Left lung (tissue), 10 donors: Measurements from ENCODE around the gene GLCE. TPM values are rescaled to one million over a fixed set of nuclear protein-coding genes. Genes with fewer than 3 reads are reported as not detected.

Experiments
- ATAC-seq: fragments of 200-7000 bp; cut with Tn5 transposase; one replicate; pipeline ENCODE4 v1.9.1; 2020; ENCODE audit warnings: moderate library complexity
- DNase-seq, 4 donors: peaks; one replicate each; pipeline ENCODE4 v3.0.0-alpha.2; 2013 to 2020
- H3K27ac ChIP-seq, 2 donors: fragments of 200-600 bp; sonication (generic) in 1 of 2; one replicate each; pipeline versions ENCODE4 v1.5.0 to v1.8.0; 2020 to 2021
- H3K27me3 ChIP-seq, 2 donors: fragments of 200-600 bp; sonication (generic) in 1 of 2; one replicate each; pipeline versions ENCODE4 v1.5.0 to v1.8.0; 2020 to 2021
- H3K36me3 ChIP-seq, 2 donors: fragments of 200-600 bp; sonication (generic) in 1 of 2; one replicate each; pipeline versions ENCODE4 v1.5.0 to v1.8.0; 2020 to 2021
- H3K4me1 ChIP-seq, 2 donors: fragments of 200-600 bp; one replicate each; pipeline ENCODE4 v1.8.0; 2021
- H3K4me3 ChIP-seq, 2 donors: fragments of 200-600 bp; sonication (generic) in 1 of 2; one replicate each; pipeline versions ENCODE4 v1.5.0 to v1.8.0; 2020 to 2021; ENCODE audit warnings: mild to moderate bottlenecking in 1 of 2
- H3K9me3 ChIP-seq, 2 donors: fragments of 200-600 bp; sonication (generic) in 1 of 2; one replicate each; pipeline versions ENCODE4 v1.5.0 to v1.8.0; 2020 to 2021
- intact Hi-C, 2 donors: fragments of 100-400 bp; cut with DNase I; formaldehyde crosslinking; loops; one replicate each; pipeline versions ENCODE4 v1.11.2 to v1.14.2; 2022
- polyA plus RNA-seq, 6 donors: library from polyadenylated mRNA; unstranded; fragments of 120-200 nt; gene quantifications; one replicate each; pipeline ENCODE4 v1.2.1, GENCODE V29; 2013; ENCODE audit not compliant: insufficient read length in 6 of 6
- total RNA-seq, 2 donors: library from RNA; stranded (reverse); fragmentation: NEBNext Ultra II Directional; extraction: Animal tissue kit (Norgen Biotek cat#: 25700); gene quantifications; one replicate each; pipeline ENCODE4 v1.2.1, GENCODE V29; 2021
- TF ChIP-seq, protein P1 (sequence below), 2 donors: fragments of 200-600 bp; sonication (generic) in 1 of 2; IDR thresholded peaks; one replicate each; pipeline versions ENCODE4 v1.5.0 to v1.8.0; 2021; ENCODE audit warnings: antibody characterized with exemption in 2 of 2
- donor health status: DM: no; HTN: yes; CAD: no.
- donor health status: DM: no; HTN: no; CAD: no.

GLCE gene
- total and polyA plus RNA-seq, 8 donors: 18.2 to 66.6 (median 60.6) TPM

DNA sequence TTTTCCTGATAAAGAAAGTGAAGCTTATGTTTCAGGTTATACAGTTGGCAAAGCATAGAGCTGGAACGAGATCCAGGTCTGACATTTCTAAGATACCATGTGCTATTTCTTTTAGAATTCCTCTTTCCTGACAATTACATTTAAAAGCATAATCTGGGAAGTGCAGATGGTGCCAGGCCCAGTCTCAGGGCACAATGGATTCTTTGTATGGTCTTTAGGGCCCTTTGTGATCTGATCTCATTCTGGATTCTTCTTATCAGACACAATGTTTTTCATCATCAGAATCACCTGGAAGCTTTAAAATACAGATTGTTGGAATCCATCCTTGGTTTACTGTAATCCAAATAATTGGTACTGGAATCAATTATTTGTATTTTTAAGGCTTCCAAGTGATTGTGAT, 18.6 kb upstream of the GLCE start:
- no peaks in the 10 kb centered on the region for H3K27me3 ChIP-seq
- H3K4me1 ChIP-seq: no peaks in the 10 kb centered on the region
- H3K27ac ChIP-seq: no peak overlapping the region
- no peak overlapping the region for H3K4me3 ChIP-seq
- no peaks in the 10 kb centered on the region for H3K9me3 ChIP-seq
- no peak for DNase-seq
- H3K36me3 ChIP-seq: no peaks in the 10 kb centered on the region
- intact Hi-C loops: no loop called here
- TF ChIP-seq, protein P1, sequence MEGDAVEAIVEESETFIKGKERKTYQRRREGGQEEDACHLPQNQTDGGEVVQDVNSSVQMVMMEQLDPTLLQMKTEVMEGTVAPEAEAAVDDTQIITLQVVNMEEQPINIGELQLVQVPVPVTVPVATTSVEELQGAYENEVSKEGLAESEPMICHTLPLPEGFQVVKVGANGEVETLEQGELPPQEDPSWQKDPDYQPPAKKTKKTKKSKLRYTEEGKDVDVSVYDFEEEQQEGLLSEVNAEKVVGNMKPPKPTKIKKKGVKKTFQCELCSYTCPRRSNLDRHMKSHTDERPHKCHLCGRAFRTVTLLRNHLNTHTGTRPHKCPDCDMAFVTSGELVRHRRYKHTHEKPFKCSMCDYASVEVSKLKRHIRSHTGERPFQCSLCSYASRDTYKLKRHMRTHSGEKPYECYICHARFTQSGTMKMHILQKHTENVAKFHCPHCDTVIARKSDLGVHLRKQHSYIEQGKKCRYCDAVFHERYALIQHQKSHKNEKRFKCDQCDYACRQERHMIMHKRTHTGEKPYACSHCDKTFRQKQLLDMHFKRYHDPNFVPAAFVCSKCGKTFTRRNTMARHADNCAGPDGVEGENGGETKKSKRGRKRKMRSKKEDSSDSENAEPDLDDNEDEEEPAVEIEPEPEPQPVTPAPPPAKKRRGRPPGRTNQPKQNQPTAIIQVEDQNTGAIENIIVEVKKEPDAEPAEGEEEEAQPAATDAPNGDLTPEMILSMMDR (IDR thresholded peaks at IDR 0.05): no peak
- ATAC-seq: no peak

GRCh38 chr15:69143756-69144436, 16.5 kb upstream of the GLCE start:
- ATAC-seq (no peak), DNase-seq (no peak)
- H3K4me1 ChIP-seq: no peaks in the 10 kb centered on the region
- H3K27me3 ChIP-seq: no peaks in the 10 kb centered on the region
- H3K4me3 ChIP-seq: no peak overlapping the region
- H3K27ac ChIP-seq: no peak overlapping the region
- TF ChIP-seq, protein P1 (IDR thresholded peaks at IDR 0.05): no peak
- H3K36me3 ChIP-seq: no peaks in the 10 kb centered on the region
- no peaks in the 10 kb centered on the region for H3K9me3 ChIP-seq
- intact Hi-C loops: no loop called here

DNA sequence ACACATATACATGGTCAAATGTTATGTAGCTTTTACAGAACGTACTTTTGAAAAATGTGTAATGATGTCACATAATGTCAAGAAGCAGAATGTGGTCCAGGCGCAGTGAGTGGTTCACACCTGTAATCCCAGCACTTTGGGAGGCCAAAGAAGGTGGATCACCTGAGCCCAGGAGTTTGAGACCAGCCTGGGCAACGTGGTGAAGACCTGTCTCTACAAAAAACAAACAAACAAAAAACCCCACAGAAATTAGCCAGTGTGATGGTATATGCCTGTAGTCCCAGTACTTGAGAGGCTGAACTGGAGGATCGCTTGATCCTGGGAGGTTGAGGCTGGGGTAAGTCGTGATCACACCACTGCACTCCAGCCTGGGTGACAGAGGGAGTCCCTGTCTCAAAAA, 15.9 kb upstream of the GLCE start:
- Histone ChIP-seq H3K4me1 (no peaks in the 10 kb centered on the region), H3K4me3 (no peak overlapping the region), H3K36me3 (no peaks in the 10 kb centered on the region), H3K27me3 (no peaks in the 10 kb centered on the region), H3K27ac (no peak overlapping the region), H3K9me3 (no peaks in the 10 kb centered on the region)
- TF ChIP-seq, protein P1 (IDR thresholded peaks at IDR 0.05): no peak
- ATAC-seq (no peak), DNase-seq (no peak)
- intact Hi-C loops: no loop called here

- intact Hi-C loops: no loop called here
- H3K27ac ChIP-seq: no peak overlapping the region
- TF ChIP-seq, protein P1 (IDR thresholded peaks at IDR 0.05): no peak
Measured at GRCh38 chr15:69145149-69145693, 15.2 kb upstream of the GLCE start.

GRCh38 chr15:69145694-69146492, 14.5 kb upstream of the GLCE start:
- Histone ChIP-seq H3K27ac (no peak overlapping the region), H3K36me3 (no peaks in the 10 kb centered on the region), H3K4me3 (no peak overlapping the region), H3K9me3 (no peaks in the 10 kb centered on the region), H3K27me3 (peaks cover 0 to 2% of the 10 kb centered on the region in 2 donors), H3K4me1 (no peaks in the 10 kb centered on the region)
- ATAC-seq: no peak
- intact Hi-C loops: no loop called here
- TF ChIP-seq, protein P1 (IDR thresholded peaks at IDR 0.05): no peak
- DNase-seq: no peak

More at GRCh38 chr15:69145149-69145693, 15.2 kb upstream of the GLCE start:
- no peaks in the 10 kb centered on the region for H3K4me1 ChIP-seq
- no peaks in the 10 kb centered on the region for H3K36me3 ChIP-seq
- H3K9me3 ChIP-seq: no peaks in the 10 kb centered on the region
- no peak overlapping the region for H3K4me3 ChIP-seq
- ATAC-seq: no peak
- DNase-seq: no peak
- H3K27me3 ChIP-seq: peaks cover 0 to 2% of the 10 kb centered on the region in 2 donors
